Progenitor cell of endocrine pancreas (in vitro differentiated cells): ENCODE data around the gene TACC3. TPM values are rescaled to one million over a fixed set of nuclear protein-coding genes. Genes with fewer than 3 reads are reported as not detected.
A peak's percentile ranks its signal among the peaks of the same experiment; 100 is the strongest.

Experiments
- DNase-seq: peaks from one replicate; pipeline ENCODE4 v3.0.0; 2021; ENCODE audit warnings: low spot score; ENCODE audit not compliant: unreplicated experiment
- H3K27ac Mint-ChIP-seq: 2 replicates; pipeline ENCODE4 v1.8.0; 2021; ENCODE audit warnings: mild to moderate bottlenecking, moderate library complexity, mixed read lengths
- H3K27me3 Mint-ChIP-seq: 2 replicates; pipeline ENCODE4 v1.8.0; 2021; ENCODE audit warnings: mixed read lengths
- H3K36me3 Mint-ChIP-seq: 2 replicates; pipeline ENCODE4 v1.8.0; 2022; ENCODE audit warnings: mixed read lengths; ENCODE audit not compliant: insufficient read depth
- H3K4me1 Mint-ChIP-seq: 2 replicates; pipeline ENCODE4 v1.8.0; 2021; ENCODE audit warnings: low read depth, mixed read lengths
- H3K4me3 Mint-ChIP-seq: 2 replicates; pipeline ENCODE4 v1.8.0; 2021; ENCODE audit warnings: low read depth, mild to moderate bottlenecking, moderate library complexity, mixed read lengths
- H3K9me3 Mint-ChIP-seq: 2 replicates; pipeline ENCODE4 v1.8.0; 2021; ENCODE audit warnings: low read depth, mixed read lengths
- total RNA-seq: library from RNA; stranded (reverse); gene quantifications from 2 replicates; pipeline ENCODE4 v1.2.1, GENCODE V29; 2021
- TF ChIP-seq, protein P1 (sequence below): fragments of 200-600 bp; sonication (generic); IDR thresholded peaks from one replicate; pipeline ENCODE4 v1.5.0; 2021; ENCODE audit warnings: antibody characterized with exemption, mild to moderate bottlenecking; ENCODE audit not compliant: unreplicated experiment

The TACC3 gene
- total RNA-seq, 1 donor from 2014 or later = 56.2 TPM

DNA sequence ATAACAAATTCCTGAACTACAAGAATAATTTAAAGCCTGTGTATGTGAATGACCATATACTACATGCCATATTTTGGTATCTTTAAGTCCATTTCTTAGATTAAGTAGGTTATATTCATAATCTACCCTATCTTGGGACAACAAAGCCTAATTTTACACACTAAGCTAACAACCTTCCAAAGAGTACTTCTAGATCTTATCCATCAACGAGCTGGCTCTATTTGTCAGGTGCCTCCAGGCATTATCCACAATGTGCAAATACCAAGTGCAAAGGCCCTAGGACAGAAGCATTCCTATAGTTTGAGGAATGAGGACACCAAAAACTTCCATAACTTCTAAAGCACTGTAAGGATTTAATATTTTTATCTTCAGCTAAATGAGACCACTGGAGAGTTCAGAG, 12.7 kb upstream of the TACC3 start:
- no peak for DNase-seq
- peaks cover 22% of the 10 kb centered on the region for H3K36me3 Mint-ChIP-seq
- TF ChIP-seq, protein P1, sequence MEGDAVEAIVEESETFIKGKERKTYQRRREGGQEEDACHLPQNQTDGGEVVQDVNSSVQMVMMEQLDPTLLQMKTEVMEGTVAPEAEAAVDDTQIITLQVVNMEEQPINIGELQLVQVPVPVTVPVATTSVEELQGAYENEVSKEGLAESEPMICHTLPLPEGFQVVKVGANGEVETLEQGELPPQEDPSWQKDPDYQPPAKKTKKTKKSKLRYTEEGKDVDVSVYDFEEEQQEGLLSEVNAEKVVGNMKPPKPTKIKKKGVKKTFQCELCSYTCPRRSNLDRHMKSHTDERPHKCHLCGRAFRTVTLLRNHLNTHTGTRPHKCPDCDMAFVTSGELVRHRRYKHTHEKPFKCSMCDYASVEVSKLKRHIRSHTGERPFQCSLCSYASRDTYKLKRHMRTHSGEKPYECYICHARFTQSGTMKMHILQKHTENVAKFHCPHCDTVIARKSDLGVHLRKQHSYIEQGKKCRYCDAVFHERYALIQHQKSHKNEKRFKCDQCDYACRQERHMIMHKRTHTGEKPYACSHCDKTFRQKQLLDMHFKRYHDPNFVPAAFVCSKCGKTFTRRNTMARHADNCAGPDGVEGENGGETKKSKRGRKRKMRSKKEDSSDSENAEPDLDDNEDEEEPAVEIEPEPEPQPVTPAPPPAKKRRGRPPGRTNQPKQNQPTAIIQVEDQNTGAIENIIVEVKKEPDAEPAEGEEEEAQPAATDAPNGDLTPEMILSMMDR = no peak
- H3K27me3 Mint-ChIP-seq = no peaks in the 10 kb centered on the region
- H3K9me3 Mint-ChIP-seq = no peaks in the 10 kb centered on the region
- peak overlapping the region; percentile 58 for H3K4me3 Mint-ChIP-seq
- peak overlapping the region; percentile 93 for H3K27ac Mint-ChIP-seq
- H3K4me1 Mint-ChIP-seq = peaks cover 39% of the 10 kb centered on the region

DNA sequence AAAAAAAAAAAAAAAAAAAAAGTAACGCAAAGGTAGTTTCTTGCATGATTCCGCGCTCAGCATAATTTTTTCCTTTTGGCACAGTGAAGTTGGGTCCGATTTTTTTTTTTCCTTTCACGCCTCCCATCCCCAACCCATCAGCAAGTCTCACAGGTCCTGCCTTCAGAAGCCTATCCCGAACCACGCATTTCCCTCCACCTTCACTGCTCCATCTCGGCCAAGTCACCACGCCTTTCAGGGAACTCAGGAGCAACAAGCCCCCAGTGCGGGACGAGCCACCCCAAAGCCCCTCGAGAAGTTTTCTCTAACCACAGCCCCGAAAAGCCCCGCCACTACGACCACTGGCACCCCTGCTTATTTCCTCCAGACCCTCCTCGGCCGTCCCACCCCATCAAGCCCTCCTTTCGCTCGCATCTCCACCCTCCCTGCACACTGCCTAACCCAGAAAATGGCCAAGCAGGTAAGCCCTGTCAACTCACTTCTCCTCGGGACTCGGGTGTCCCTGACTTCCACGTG, 10.2 kb upstream of the TACC3 start:
- DNase-seq = no peak
- Mint-ChIP-seq H3K27me3 (no peaks in the 10 kb centered on the region), H3K27ac (peak overlapping the region; percentile 96), H3K36me3 (peaks cover 17% of the 10 kb centered on the region), H3K4me3 (peak overlapping the region; percentile 95), H3K4me1 (peaks cover 39% of the 10 kb centered on the region), H3K9me3 (no peaks in the 10 kb centered on the region)
- TF ChIP-seq, protein P1 = no peak

GRCh38 chr4:1711571-1712215, 9.6 kb upstream of the TACC3 start:
- Mint-ChIP-seq H3K27ac (peak overlapping the region; percentile 96), H3K9me3 (no peaks in the 10 kb centered on the region), H3K4me3 (peak overlapping the region; percentile 95), H3K27me3 (no peaks in the 10 kb centered on the region), H3K4me1 (peaks cover 38% of the 10 kb centered on the region), H3K36me3 (peaks cover 13% of the 10 kb centered on the region)
- TF ChIP-seq, protein P1 = no peak
- DNase-seq = no peak

DNA sequence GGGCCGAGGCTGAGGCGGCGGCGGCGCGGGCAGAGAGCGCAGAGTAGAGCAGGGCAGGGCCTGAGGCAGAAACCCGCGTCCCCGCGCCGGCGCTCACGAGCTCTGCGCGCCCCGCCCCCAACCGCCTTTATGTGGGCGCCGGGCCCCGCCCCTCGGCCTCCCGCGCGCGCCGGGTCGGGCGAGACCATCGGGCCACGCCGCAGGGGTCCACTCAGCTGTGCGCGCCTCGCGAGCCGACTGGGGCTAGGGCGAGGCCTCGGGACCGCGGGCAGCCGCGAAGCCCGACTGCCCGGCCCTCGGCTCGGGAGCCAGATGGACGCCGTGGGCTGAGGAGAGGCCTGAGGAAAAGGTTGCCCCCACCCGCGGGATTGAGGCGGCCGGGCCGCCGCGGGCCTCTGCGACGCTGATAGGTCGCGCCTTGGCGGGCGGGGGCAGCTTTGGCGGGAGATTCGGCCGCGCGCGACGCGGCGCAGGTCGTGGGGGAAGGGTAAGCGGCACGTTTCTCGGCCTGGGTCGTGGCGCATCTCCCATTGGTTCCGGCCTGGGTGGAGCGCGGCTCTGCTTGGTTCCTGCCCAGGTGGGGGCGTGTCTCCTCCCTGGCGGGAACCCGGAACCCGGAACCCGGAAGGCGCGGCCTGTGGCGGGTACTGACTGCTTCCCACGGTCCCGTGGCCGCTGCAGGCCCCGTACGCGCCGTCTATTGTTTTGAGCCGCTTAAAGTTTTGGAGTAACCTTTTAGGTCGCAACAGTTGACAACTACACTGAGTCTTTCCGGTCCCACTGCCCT, 8.9 kb upstream of the TACC3 start, which contains the start of gene SLBP:
Gene SLBP (minus strand): TSS at position 104 of the 787 bp plus-strand sequence. CDS start 131 bp downstream, outside the sequence.
- Mint-ChIP-seq H3K9me3 (no peaks in the 10 kb centered on the region), H3K36me3 (peaks cover 13% of the 10 kb centered on the region), H3K4me1 (peaks cover 38% of the 10 kb centered on the region), H3K4me3 (peak within 1 kb of the TSS; percentile 95), H3K27ac (peak within 1 kb of the TSS; percentile 97), H3K27me3 (no peaks in the 10 kb centered on the region)
- TF ChIP-seq, protein P1 = no peak
- peak; percentile 92 for DNase-seq

- no peaks in the 10 kb centered on the region for H3K27me3 Mint-ChIP-seq
- TF ChIP-seq, protein P1 = no peak
- peak overlapping the region; percentile 97 for H3K27ac Mint-ChIP-seq
- H3K36me3 Mint-ChIP-seq = peaks cover 10% of the 10 kb centered on the region
- H3K4me1 Mint-ChIP-seq = peaks cover 36% of the 10 kb centered on the region
- no peaks in the 10 kb centered on the region for H3K9me3 Mint-ChIP-seq
- peak overlapping the region; percentile 93 for H3K4me3 Mint-ChIP-seq
- DNase-seq = no peak
Observed at GRCh38 chr4:1713003-1713851, 8.1 kb upstream of the TACC3 start.
